Retinal pigment epithelial cell (primary cell): ENCODE data around the gene BCKDK.
A peak's percentile ranks its signal among the peaks of the same experiment; 100 is the strongest.
"Not testable (repeated sequence)": the region's sequence is repeated elsewhere in the genome, so short reads cannot be mapped to it uniquely, and the experiment has no call there.

Experiments
- DNase-seq: peaks from one replicate; pipeline ENCODE4 v3.0.0-alpha.2; 2010; ENCODE audit warnings: low read depth
- H3K4me3 ChIP-seq: 2 replicates; pipeline ENCODE4 v1.5.1; 2011; ENCODE audit warnings: mild to moderate bottlenecking, low read length, control low read depth, moderate library complexity
- CTCF ChIP-seq: conservative IDR thresholded peaks from 2 replicates; pipeline ENCODE4 v1.5.1; 2011; ENCODE audit warnings: low read depth, low read length, control low read depth, inconsistent platforms

The BCKDK gene

GRCh38 chr16:31099860-31100638 lies 8.1 kb upstream of the BCKDK start:
- DNase-seq = no peak
- no peak for TF ChIP-seq CTCF
- no peak overlapping the region for H3K4me3 ChIP-seq

GRCh38 chr16:31100876-31101641 lies 7.1 kb upstream of the BCKDK start:
- DNase-seq, H3K4me3 ChIP-seq: not testable (repeated sequence)

GRCh38 chr16:31105677-31106213 lies 2.4 kb upstream of the BCKDK start:
- TF ChIP-seq CTCF = peak; percentile 82
- H3K4me3 ChIP-seq = no peak overlapping the region
- no peak for DNase-seq

- no peak overlapping the region for H3K4me3 ChIP-seq
- no peak for TF ChIP-seq CTCF
- DNase-seq = no peak
Measured at GRCh38 chr16:31106509-31107464, 1.4 kb upstream of the BCKDK start.

DNA sequence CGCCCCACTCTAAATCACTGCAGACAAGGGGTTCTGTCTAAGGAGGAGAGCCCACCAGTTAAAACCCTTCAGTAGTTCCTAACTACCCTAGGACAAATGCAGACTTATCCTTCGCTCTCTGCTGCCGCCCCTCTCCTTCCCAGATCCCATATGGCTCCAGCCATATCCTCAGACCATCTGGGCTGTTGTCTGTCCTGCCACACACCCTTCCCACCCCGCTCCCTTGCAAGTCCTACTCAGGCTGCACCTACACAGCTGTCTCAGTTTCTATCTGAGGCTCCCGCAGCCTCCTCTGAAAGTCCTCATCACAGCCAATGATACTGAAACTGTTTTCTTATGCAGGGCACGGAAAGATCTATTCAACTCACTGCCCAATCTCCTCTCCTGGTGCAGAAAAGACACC lies 720 bp upstream of the BCKDK start:
- no peak for TF ChIP-seq CTCF
- peak overlapping the region; percentile 70 for H3K4me3 ChIP-seq
- DNase-seq = no peak

GRCh38 chr16:31108794-31109558 lies 790 bp downstream of the BCKDK start:
- no peak for TF ChIP-seq CTCF
- no peak for DNase-seq
- H3K4me3 ChIP-seq = peak overlapping the region; percentile 70
